GM12878 (cell line): Measurements from ENCODE around the gene RPL22. TPM values are rescaled to one million over a fixed set of nuclear protein-coding genes. Genes with fewer than 3 reads are reported as not detected.

ENCODE experiments used
- DPF2 ChIP-seq: fragments of 450-650 bp; IDR thresholded peaks from 2 replicates; pipeline ENCODE4 v1.6.1; 2017; ENCODE audit warnings: mild to moderate bottlenecking
- ELK1 ChIP-seq: IDR thresholded peaks from 2 replicates; pipeline ENCODE4 v1.6.1; 2012; ENCODE audit warnings: low read depth, low read length, improper control_type of control experiment
- HDAC2 ChIP-seq: fragments of 200-600 bp; sonication (generic); IDR thresholded peaks from 2 replicates; pipeline ENCODE4 v1.6.1; 2017
- NKRF ChIP-seq: fragments of 450-650 bp; conservative IDR thresholded peaks from 2 replicates; pipeline ENCODE4 v1.6.1; 2017; ENCODE audit warnings: mild to moderate bottlenecking, moderate library complexity
- TARDBP ChIP-seq: IDR thresholded peaks from 2 replicates; pipeline ENCODE4 v1.6.1; 2016; ENCODE audit warnings: borderline replicate concordance
- TCF3 ChIP-seq: IDR thresholded peaks from 2 replicates; pipeline ENCODE4 v1.6.1; 2012; ENCODE audit warnings: low read depth, mild to moderate bottlenecking, low read length, borderline replicate concordance; ENCODE audit not compliant: insufficient read depth
- WRNIP1 ChIP-seq: IDR thresholded peaks from 2 replicates; pipeline ENCODE4 v1.6.1; 2011; ENCODE audit warnings: low read depth, low read length, improper control_type of control experiment, borderline replicate concordance
- ZBTB11 ChIP-seq: fragments of 450-650 bp; formaldehyde crosslinking; IDR thresholded peaks from 2 replicates; pipeline ENCODE4 v1.5.0; 2022; ENCODE audit warnings: mild to moderate bottlenecking, missing genetic modification characterization
- ZNF24 ChIP-seq: fragments of 450-650 bp; IDR thresholded peaks from 2 replicates; pipeline ENCODE4 v1.6.1; 2017; ENCODE audit warnings: antibody characterized with exemption, mild to moderate bottlenecking
- polyA plus RNA-seq, 11 experiments: library from polyadenylated mRNA; depleted of rRNA in 4 of 11; unstranded in 6 of 11; stranded (reverse) in 5 of 11; fragments of >200 nt; fragmentation: Nextera tagmentation in 4 of 11; fragmentation: Illumina TruSeq in 1 of 11; extraction: Ambion mirVana in 4 of 11; extraction: Trizol in 1 of 11; gene quantifications; 1 replicate in 1 of 11; 2 replicates in 10 of 11; pipeline versions ENCODE4 v1.2.1 to v1.2.3, GENCODE V29; 2011 to 2016; ENCODE audit warnings: inconsistent platforms in 2 of 11, missing spikeins in 2 of 11, low read depth in 1 of 11
- total RNA-seq, 4 experiments: library from RNA; depleted of rRNA in 3 of 4; stranded (reverse); fragments of >200 nt in 3 of 4; fragmentation: Illumina TruSeq in 1 of 4; extraction: Trizol in 1 of 4; gene quantifications; 2 replicates each; pipeline versions ENCODE4 v1.2.1 to v1.2.3, GENCODE V29; 2013 to 2021
- TF ChIP-seq, protein P1 (sequence below): fragments of 450-650 bp; IDR thresholded peaks from 2 replicates; pipeline ENCODE4 v1.6.1; 2014; ENCODE audit warnings: mild to moderate bottlenecking

RPL22 gene
- total and polyA plus RNA-seq, 10 of the 15 experiments (the other 5 are each of a cell fraction or from before 2014, with no cell fraction given) = 191 to 560 (median 430) TPM

- TF ChIP-seq ZBTB11 (no peak), NKRF (no peak), ELK1 (no peak), HDAC2 (no peak), DPF2 (no peak), WRNIP1 (no peak), TARDBP (no peak), ZNF24 (no peak), TCF3 (no peak)
- TF ChIP-seq, protein P1, sequence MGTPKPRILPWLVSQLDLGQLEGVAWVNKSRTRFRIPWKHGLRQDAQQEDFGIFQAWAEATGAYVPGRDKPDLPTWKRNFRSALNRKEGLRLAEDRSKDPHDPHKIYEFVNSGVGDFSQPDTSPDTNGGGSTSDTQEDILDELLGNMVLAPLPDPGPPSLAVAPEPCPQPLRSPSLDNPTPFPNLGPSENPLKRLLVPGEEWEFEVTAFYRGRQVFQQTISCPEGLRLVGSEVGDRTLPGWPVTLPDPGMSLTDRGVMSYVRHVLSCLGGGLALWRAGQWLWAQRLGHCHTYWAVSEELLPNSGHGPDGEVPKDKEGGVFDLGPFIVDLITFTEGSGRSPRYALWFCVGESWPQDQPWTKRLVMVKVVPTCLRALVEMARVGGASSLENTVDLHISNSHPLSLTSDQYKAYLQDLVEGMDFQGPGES = no peak
Measured at GRCh38 chr1:6179564-6180175, 19.7 kb downstream of the RPL22 start (continued).
